Lower leg skin (tissue), 3 donors: Measurements from ENCODE around the gene RGSL1.

Source experiments
- CTCF ChIP-seq, 3 donors: fragments of 450-650 bp; IDR thresholded peaks; one replicate each; pipeline ENCODE4 v1.5.1; 2016; ENCODE audit warnings: antibody characterized with exemption in 3 of 3, mild to moderate bottlenecking in 3 of 3, moderate library complexity in 2 of 3
- POLR2A ChIP-seq, 2 donors: fragments of 450-650 bp; IDR thresholded peaks; one replicate each; pipeline ENCODE4 v1.6.1; 2016 to 2017; ENCODE audit warnings: antibody characterized with exemption in 2 of 2, mild to moderate bottlenecking in 1 of 2, moderate library complexity in 1 of 2

- TF ChIP-seq CTCF (IDR thresholded peaks at IDR 0.05): no peak
- no peak for TF ChIP-seq POLR2A (IDR thresholded peaks at IDR 0.05)
These were observed 99.4 kb downstream of the RGSL1 start for GRCh38 chr1:182549346-182549745.
